Effector memory CD8-positive, alpha-beta T cell (primary cell): ENCODE results near the gene ASCC3.
"Not testable (repeated sequence)": the region's sequence is repeated elsewhere in the genome, so short reads cannot be mapped to it uniquely, and the experiment has no call there.

Experiments
- ATAC-seq: fragments of 150-1000 bp; cut with Tn5 transposase; replicated peaks from 2 replicates; pipeline ENCODE4 v1.10.0; 2021; ENCODE audit warnings: mild to moderate bottlenecking, moderate library complexity
- DNase-seq, 3 experiments: peaks; one replicate each; pipeline ENCODE4 v3.0.0; 2021
- H3K27ac Mint-ChIP-seq, 2 donors: one replicate each; pipeline ENCODE4 v1.8.0; 2022; ENCODE audit warnings: mild to moderate bottlenecking in 2 of 2, mixed read lengths in 2 of 2, moderate library complexity in 2 of 2
- H3K27me3 Mint-ChIP-seq, 2 donors: one replicate each; pipeline ENCODE4 v1.8.0; 2022; ENCODE audit warnings: mixed read lengths in 2 of 2
- H3K36me3 Mint-ChIP-seq: one replicate; pipeline ENCODE4 v1.8.0; 2022; ENCODE audit warnings: mild to moderate bottlenecking, moderate library complexity, mixed read lengths; ENCODE audit not compliant: insufficient read depth
- H3K4me1 Mint-ChIP-seq, 2 donors: one replicate each; pipeline ENCODE4 v1.8.0; 2022; ENCODE audit warnings: low read depth in 2 of 2, mixed read lengths in 2 of 2
- H3K4me3 Mint-ChIP-seq, 2 donors: one replicate each; pipeline ENCODE4 v1.8.0; 2022; ENCODE audit warnings: mild to moderate bottlenecking in 2 of 2, mixed read lengths in 2 of 2, moderate library complexity in 2 of 2
- H3K9me3 Mint-ChIP-seq, 2 donors: one replicate each; pipeline ENCODE4 v1.8.0; 2022; ENCODE audit warnings: mixed read lengths in 2 of 2

ASCC3 gene

GRCh38 chr6:100673641-100674040, 207.5 kb downstream of the ASCC3 start:
- DNase-seq (no peak), ATAC-seq (no peak)
- no peaks in the 10 kb centered on the region for H3K36me3 Mint-ChIP-seq
- no peaks in the 10 kb centered on the region for H3K9me3 Mint-ChIP-seq
- no peaks in the 10 kb centered on the region for H3K27me3 Mint-ChIP-seq
- no peaks in the 10 kb centered on the region for H3K4me1 Mint-ChIP-seq
- H3K4me3 Mint-ChIP-seq: no peak overlapping the region
- no peak overlapping the region for H3K27ac Mint-ChIP-seq

GRCh38 chr6:100671740-100672139, 209.4 kb downstream of the ASCC3 start:
- no peaks in the 10 kb centered on the region for H3K36me3 Mint-ChIP-seq
- no peaks in the 10 kb centered on the region for H3K4me1 Mint-ChIP-seq
- H3K4me3 Mint-ChIP-seq: no peak overlapping the region
- DNase-seq (no peak), ATAC-seq (no peak)
- no peaks in the 10 kb centered on the region for H3K9me3 Mint-ChIP-seq
- H3K27me3 Mint-ChIP-seq: no peaks in the 10 kb centered on the region
- no peak overlapping the region for H3K27ac Mint-ChIP-seq

- DNase-seq (no peak), ATAC-seq (no peak)
- H3K27ac Mint-ChIP-seq: no peak overlapping the region
- no peaks in the 10 kb centered on the region for H3K4me1 Mint-ChIP-seq
- H3K9me3 Mint-ChIP-seq: no peaks in the 10 kb centered on the region
- H3K4me3 Mint-ChIP-seq: no peak overlapping the region
- no peaks in the 10 kb centered on the region for H3K36me3 Mint-ChIP-seq
- H3K27me3 Mint-ChIP-seq: no peaks in the 10 kb centered on the region
Observed at GRCh38 chr6:100670056-100670455, 211.1 kb downstream of the ASCC3 start.

GRCh38 chr6:100665041-100665380, 216.1 kb downstream of the ASCC3 start:
- Mint-ChIP-seq H3K4me1 (peaks cover 4% of the 10 kb centered on the region in 2 donors), H3K36me3 (peaks cover 3% of the 10 kb centered on the region), H3K27me3 (no peaks in the 10 kb centered on the region), H3K4me3 (no peak overlapping the region), H3K9me3 (no peaks in the 10 kb centered on the region), H3K27ac (peak overlapping the region; percentile 57 to 60)
- DNase-seq (no peak), ATAC-seq (peak; percentile 22)

- peak in 1 of 3 experiments; percentile 1 for DNase-seq
- Mint-ChIP-seq H3K4me3 (no peak overlapping the region), H3K36me3 (peaks cover 3% of the 10 kb centered on the region), H3K9me3 (no peaks in the 10 kb centered on the region), H3K4me1 (peaks cover 4% of the 10 kb centered on the region in 2 donors), H3K27me3 (no peaks in the 10 kb centered on the region), H3K27ac (peak overlapping the region; percentile 57 to 60)
- ATAC-seq: peak; percentile 62
Observed at GRCh38 chr6:100664274-100665040, 216.7 kb downstream of the ASCC3 start.

GRCh38 chr6:100663219-100663863, 217.8 kb downstream of the ASCC3 start:
- Mint-ChIP-seq H3K4me1 (peaks cover 4% of the 10 kb centered on the region in 2 donors), H3K9me3 (no peaks in the 10 kb centered on the region), H3K36me3 (peaks cover 3% of the 10 kb centered on the region), H3K4me3 (no peak overlapping the region), H3K27me3 (no peaks in the 10 kb centered on the region), H3K27ac (no peak overlapping the region)
- DNase-seq: no peak
- ATAC-seq: no peak

GRCh38 chr6:100662264-100662663, 218.9 kb downstream of the ASCC3 start:
- H3K27me3 Mint-ChIP-seq: no peaks in the 10 kb centered on the region
- H3K36me3 Mint-ChIP-seq: peaks cover 3% of the 10 kb centered on the region
- no peak for ATAC-seq
- H3K9me3 Mint-ChIP-seq: no peaks in the 10 kb centered on the region
- H3K27ac Mint-ChIP-seq: no peak overlapping the region
- H3K4me3 Mint-ChIP-seq: no peak overlapping the region
- no peak for DNase-seq
- H3K4me1 Mint-ChIP-seq: peaks cover 4% of the 10 kb centered on the region in 2 donors

DNA sequence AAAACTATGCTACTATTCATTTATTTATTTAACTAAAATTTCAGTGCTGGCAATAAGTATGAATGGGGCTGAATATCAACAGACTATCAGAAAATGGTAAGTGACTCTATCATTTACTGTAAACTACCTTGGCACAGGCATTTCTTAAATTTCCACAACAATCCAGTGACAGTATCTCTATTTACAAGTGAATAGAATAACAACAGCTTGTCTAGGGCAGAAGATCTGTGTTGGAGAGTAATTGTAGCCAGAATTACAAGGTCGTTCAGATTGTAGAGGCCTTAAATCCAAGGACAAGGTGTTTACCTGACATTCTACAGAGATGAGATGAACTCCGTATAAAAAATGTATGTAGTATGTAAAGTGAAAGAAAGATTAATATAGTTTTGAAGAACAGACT, 222.6 kb downstream of the ASCC3 start:
- no peaks in the 10 kb centered on the region for H3K27me3 Mint-ChIP-seq
- H3K4me1 Mint-ChIP-seq: no peaks in the 10 kb centered on the region
- ATAC-seq: no peak
- no peaks in the 10 kb centered on the region for H3K9me3 Mint-ChIP-seq
- peaks cover 13% of the 10 kb centered on the region for H3K36me3 Mint-ChIP-seq
- H3K27ac Mint-ChIP-seq: no peak overlapping the region
- no peak for DNase-seq
- H3K4me3 Mint-ChIP-seq: no peak overlapping the region

- DNase-seq: no peak
- H3K4me1 Mint-ChIP-seq: no peaks in the 10 kb centered on the region
- no peaks in the 10 kb centered on the region for H3K27me3 Mint-ChIP-seq
- H3K9me3 Mint-ChIP-seq: no peaks in the 10 kb centered on the region
- H3K4me3 Mint-ChIP-seq: no peak overlapping the region
- H3K27ac Mint-ChIP-seq: no peak overlapping the region
- H3K36me3 Mint-ChIP-seq: peaks cover 16% of the 10 kb centered on the region
- no peak for ATAC-seq
Observed at GRCh38 chr6:100657678-100658330, 223.3 kb downstream of the ASCC3 start.

- H3K9me3 Mint-ChIP-seq, H3K27me3 Mint-ChIP-seq, H3K4me1 Mint-ChIP-seq, H3K4me3 Mint-ChIP-seq, DNase-seq, H3K27ac Mint-ChIP-seq, ATAC-seq: not testable (repeated sequence)
- H3K36me3 Mint-ChIP-seq: peaks cover 12% of the 10 kb centered on the region
Observed at GRCh38 chr6:100641147-100641546, 240.0 kb downstream of the ASCC3 start.

DNA sequence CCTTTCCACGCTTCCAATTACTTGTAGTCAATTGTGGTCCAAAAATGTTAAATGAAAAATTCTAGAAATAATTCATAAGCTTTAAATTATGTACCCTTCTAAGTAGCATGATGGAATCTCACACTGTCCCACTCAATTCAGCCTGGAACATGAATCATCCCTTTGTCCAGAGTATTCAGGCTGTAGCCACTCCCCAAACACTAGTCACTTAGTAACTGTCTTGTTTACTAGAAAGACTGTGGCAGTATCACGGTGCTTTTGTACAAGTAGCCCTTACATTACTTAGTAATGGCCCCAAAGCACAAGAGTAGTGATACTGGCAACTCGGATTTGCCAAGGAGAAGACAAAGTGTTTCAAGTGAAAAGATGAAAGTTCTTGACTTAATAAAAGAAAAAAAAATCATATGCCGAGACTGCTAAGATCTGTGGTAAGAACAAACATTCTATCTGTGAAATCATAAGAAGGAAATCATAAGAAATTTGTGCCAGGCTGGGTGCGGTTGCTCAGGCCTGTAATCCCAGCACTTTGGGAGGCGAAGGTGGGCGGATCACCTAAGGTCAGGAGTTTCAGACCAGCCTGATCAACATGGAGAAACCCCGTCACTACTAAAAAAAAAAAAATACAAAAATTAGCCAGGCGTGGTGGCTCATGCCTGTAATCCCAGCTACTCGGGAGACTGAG, 247.9 kb downstream of the ASCC3 start:
- Mint-ChIP-seq H3K27ac (no peak overlapping the region), H3K4me1 (no peaks in the 10 kb centered on the region), H3K27me3 (no peaks in the 10 kb centered on the region), H3K9me3 (no peaks in the 10 kb centered on the region), H3K4me3 (no peak overlapping the region), H3K36me3 (peaks cover 4% of the 10 kb centered on the region)
- ATAC-seq: no peak
- no peak for DNase-seq

GRCh38 chr6:100630536-100630935, 250.6 kb downstream of the ASCC3 start:
- H3K4me3 Mint-ChIP-seq: no peak overlapping the region
- no peaks in the 10 kb centered on the region for H3K27me3 Mint-ChIP-seq
- ATAC-seq: no peak
- no peaks in the 10 kb centered on the region for H3K4me1 Mint-ChIP-seq
- no peak for DNase-seq
- no peaks in the 10 kb centered on the region for H3K9me3 Mint-ChIP-seq
- H3K27ac Mint-ChIP-seq: no peak overlapping the region
- peaks cover 7% of the 10 kb centered on the region for H3K36me3 Mint-ChIP-seq

DNA sequence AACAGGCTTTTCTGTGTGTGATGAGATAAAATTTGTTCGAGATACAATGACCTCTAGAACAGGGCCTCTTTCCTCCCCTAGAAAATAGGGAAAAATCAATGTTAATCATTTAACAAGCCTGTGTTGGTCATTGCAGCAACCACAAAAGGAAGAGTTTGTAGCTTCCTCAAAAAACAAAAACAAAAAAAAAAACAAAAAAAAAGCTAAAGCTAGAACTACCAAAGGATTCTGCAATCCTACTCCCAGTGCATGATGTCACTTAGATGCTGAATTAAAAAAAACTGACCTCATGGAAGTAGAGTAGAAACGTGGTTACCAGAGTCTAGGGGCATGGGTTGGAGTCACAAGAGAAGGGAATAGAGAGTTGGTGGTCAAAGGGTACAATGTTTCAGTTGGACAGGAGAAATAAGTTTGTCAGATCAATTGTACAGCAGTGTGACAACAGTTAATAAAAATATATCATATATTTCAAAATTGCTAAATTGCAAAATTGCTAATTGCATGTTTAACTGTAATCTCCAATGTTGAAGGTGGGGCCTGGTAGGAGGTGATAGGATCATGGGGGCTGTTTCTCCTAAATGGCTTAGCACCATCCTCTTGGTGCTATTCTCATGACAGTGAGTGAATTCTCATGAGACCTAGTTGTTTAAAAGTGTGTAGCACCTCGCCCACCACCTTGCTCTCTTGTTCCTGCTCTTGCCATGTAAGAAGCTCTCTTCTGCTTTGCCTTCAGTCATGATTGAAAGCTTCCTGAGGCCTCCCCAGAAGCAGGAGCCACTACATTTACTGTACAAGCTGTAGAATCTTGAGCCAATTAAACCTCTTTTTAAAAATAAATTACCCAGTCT, 253.0 kb downstream of the ASCC3 start:
- no peak overlapping the region for H3K4me3 Mint-ChIP-seq
- H3K36me3 Mint-ChIP-seq: peaks cover 13% of the 10 kb centered on the region
- DNase-seq (no peak), ATAC-seq (no peak)
- no peaks in the 10 kb centered on the region for H3K27me3 Mint-ChIP-seq
- no peaks in the 10 kb centered on the region for H3K4me1 Mint-ChIP-seq
- no peak overlapping the region for H3K27ac Mint-ChIP-seq
- H3K9me3 Mint-ChIP-seq: no peaks in the 10 kb centered on the region
